Activated naive CD8-positive, alpha-beta T cell treated with anti-CD3 and anti-CD28 coated beads, Interleukin-2, amount 50 U/mL, for 24 hours (primary cell): ENCODE data around the gene BICC1.

Experiments
- ATAC-seq: fragments of 150-1000 bp; cut with Tn5 transposase; one replicate; pipeline ENCODE4 v1.10.0; 2021
- DNase-seq: peaks from one replicate; pipeline ENCODE4 v3.0.0; 2021
- H3K27ac Mint-ChIP-seq: one replicate; pipeline ENCODE4 v1.8.0; 2021; ENCODE audit warnings: mild to moderate bottlenecking, mixed read lengths
- H3K27me3 Mint-ChIP-seq: one replicate; pipeline ENCODE4 v1.8.0; 2021; ENCODE audit warnings: mixed read lengths
- H3K36me3 Mint-ChIP-seq: one replicate; pipeline ENCODE4 v1.8.0; 2021; ENCODE audit warnings: low read depth, mixed read lengths
- H3K4me1 Mint-ChIP-seq: one replicate; pipeline ENCODE4 v1.8.0; 2021; ENCODE audit warnings: mixed read lengths
- H3K4me3 Mint-ChIP-seq: one replicate; pipeline ENCODE4 v1.8.0; 2021; ENCODE audit warnings: mild to moderate bottlenecking, moderate library complexity, mixed read lengths
- H3K9me3 Mint-ChIP-seq: one replicate; pipeline ENCODE4 v1.8.0; 2021; ENCODE audit warnings: mixed read lengths

Gene BICC1

DNA sequence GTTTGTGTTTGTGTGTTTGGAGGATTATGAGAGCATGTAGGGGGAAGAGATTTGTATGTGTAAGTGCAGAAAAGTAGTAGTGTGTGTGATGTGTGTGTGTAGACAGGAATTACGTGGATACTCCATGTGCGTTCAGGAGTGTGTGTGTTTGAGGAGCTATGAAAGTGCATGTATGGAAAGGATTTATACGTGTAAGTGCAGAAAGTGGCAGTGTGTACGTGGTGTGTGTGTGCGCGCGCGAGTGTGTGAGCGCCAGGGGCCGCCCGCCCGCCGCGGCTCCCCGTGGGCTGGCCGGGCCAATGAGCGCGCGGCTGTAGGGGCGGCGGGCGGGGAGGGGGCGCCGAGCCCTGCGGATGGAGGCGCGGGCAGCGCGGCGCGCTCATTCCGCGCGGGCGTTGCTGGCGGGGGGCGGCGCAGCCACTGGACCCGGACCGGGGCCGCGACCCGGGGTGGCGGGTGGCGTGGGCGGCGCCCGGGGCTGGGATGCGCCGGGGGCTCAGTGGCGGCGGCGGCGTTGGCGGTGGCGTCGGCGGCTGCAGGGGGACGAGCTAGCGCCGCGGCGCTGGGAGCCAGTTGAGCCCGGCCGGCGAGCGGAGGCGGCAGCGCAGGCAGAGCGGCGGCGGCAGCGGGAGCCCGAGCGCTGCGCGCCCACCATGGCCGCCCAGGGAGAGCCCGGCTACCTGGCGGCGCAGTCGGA, at the start of gene BICC1:
BICC1 (plus strand) TSS at position 382 of the 697 bp plus-strand sequence; CDS start at position 654, 272 bp downstream.
- peak; percentile 50 for ATAC-seq

DNA sequence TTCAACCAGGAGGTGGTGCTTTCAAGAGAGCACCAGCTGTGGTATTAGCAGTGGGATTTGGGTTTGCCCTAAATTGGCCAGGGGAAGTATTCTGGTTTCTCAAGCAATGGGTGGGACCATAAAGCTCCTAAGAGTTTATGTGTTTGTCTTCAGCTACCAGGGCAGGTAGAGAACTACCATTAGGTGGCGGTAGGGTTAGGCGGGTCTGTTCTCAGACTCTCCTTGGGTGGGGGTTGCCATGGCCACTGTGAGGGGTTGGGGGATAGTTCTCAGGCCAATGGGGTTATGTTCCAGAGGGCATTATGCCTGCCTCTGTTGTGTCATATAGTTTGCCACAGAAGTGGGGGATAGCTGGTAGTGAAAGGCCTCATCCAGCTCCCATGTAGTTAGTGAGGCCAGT, 47.7 kb upstream of the BICC1 start:
- H3K27me3 Mint-ChIP-seq: peaks cover 7% of the 10 kb centered on the region
- no peak overlapping the region for H3K27ac Mint-ChIP-seq
- H3K9me3 Mint-ChIP-seq: peaks cover 11% of the 10 kb centered on the region
- ATAC-seq (no peak), DNase-seq (no peak)
- H3K4me1 Mint-ChIP-seq: no peaks in the 10 kb centered on the region
- H3K4me3 Mint-ChIP-seq: no peak overlapping the region
- peaks cover 2% of the 10 kb centered on the region for H3K36me3 Mint-ChIP-seq

More for the DNA sequence above, at the start of gene BICC1:
- Mint-ChIP-seq H3K36me3 (no peaks in the 10 kb centered on the region), H3K4me3 (peak within 1 kb of the TSS; percentile 76), H3K9me3 (no peaks in the 10 kb centered on the region), H3K27me3 (peaks cover 27% of the 10 kb centered on the region), H3K4me1 (peaks cover 10% of the 10 kb centered on the region), H3K27ac (peak within 1 kb of the TSS; percentile 37)
- DNase-seq: peak; percentile 8

DNA sequence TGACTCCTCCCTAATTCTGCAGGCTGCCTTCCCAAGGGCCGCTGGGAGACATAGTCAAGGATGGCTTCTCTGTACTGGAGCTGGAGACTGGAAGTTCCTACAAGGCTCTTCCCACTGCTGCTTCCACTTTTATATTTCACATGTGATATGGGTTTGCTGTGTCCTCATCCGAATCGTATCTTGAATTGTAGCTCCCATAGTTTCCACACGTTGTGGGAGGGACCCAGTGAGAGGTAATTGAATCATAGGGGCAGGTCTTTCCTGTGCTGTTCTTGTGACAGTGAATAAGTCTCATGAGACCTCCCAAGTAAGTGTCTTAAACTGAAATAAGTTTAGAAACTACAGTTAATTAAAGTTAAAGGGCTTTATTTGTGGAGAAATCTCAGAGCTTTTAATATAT, 47.0 kb upstream of the BICC1 start:
- no peak for DNase-seq
- no peak for ATAC-seq
- H3K27ac Mint-ChIP-seq: no peak overlapping the region
- peaks cover 2% of the 10 kb centered on the region for H3K36me3 Mint-ChIP-seq
- peaks cover 11% of the 10 kb centered on the region for H3K9me3 Mint-ChIP-seq
- H3K27me3 Mint-ChIP-seq: peaks cover 11% of the 10 kb centered on the region
- no peak overlapping the region for H3K4me3 Mint-ChIP-seq
- no peaks in the 10 kb centered on the region for H3K4me1 Mint-ChIP-seq

DNA sequence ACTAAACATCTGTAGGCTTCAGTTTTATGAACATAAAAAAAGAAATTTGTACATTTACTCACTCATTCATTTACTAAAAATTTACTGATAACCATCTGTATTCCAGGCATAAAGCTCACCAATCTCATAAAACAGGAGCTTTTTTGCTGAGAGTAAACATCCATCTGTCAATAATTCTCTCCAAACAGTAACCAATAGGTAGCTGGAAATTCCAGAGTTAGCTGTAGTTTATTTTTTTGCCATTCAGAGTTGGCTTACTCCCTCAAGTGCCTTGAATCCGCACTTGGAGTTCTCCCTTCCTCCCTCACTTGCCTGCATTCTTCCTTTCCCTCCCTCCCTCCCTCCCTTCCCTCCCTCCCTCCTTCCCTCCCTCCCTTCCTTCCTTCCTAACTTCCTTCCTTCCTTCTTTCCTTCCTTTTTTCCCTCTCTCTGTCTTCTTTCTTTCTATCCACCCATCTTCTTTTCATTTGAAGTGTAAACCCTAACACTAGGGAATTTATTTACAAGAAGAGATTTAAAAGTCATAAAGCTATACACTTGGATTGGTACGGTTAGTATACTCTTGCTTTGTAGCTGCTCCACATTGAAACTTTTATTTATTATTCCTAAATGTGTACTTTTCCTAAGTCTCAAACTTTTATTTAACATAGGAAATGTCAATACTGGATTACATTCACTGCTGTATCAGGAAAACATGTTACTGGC, 44.6 kb upstream of the BICC1 start:
- Mint-ChIP-seq H3K27ac (no peak overlapping the region), H3K36me3 (no peaks in the 10 kb centered on the region), H3K4me1 (no peaks in the 10 kb centered on the region), H3K27me3 (peaks cover 13% of the 10 kb centered on the region), H3K4me3 (no peak overlapping the region), H3K9me3 (peaks cover 1% of the 10 kb centered on the region)
- no peak for ATAC-seq
- no peak for DNase-seq

DNA sequence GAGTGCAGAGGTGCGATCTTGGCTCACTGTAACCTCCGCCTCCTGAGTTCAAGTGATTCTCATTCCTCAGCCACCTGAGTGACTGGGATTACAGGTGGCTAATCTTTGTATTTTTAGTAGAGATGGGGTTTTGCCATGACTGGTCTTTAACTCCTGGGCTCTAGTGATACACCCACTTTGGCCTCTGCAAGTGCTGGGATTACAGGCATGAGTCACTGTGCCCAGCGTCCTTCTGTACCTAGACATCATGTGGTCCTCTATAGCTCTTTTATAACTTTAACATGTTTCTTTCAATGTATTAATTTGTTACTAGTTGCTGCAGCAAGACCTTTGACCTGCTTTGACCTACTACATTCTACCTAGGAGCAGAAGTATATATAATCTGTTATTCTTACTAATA, 38.7 kb upstream of the BICC1 start:
- Mint-ChIP-seq H3K9me3 (no peaks in the 10 kb centered on the region), H3K36me3 (no peaks in the 10 kb centered on the region), H3K27me3 (peaks cover 13% of the 10 kb centered on the region), H3K27ac (no peak overlapping the region), H3K4me1 (no peaks in the 10 kb centered on the region), H3K4me3 (no peak overlapping the region)
- DNase-seq (no peak), ATAC-seq (no peak)

DNA sequence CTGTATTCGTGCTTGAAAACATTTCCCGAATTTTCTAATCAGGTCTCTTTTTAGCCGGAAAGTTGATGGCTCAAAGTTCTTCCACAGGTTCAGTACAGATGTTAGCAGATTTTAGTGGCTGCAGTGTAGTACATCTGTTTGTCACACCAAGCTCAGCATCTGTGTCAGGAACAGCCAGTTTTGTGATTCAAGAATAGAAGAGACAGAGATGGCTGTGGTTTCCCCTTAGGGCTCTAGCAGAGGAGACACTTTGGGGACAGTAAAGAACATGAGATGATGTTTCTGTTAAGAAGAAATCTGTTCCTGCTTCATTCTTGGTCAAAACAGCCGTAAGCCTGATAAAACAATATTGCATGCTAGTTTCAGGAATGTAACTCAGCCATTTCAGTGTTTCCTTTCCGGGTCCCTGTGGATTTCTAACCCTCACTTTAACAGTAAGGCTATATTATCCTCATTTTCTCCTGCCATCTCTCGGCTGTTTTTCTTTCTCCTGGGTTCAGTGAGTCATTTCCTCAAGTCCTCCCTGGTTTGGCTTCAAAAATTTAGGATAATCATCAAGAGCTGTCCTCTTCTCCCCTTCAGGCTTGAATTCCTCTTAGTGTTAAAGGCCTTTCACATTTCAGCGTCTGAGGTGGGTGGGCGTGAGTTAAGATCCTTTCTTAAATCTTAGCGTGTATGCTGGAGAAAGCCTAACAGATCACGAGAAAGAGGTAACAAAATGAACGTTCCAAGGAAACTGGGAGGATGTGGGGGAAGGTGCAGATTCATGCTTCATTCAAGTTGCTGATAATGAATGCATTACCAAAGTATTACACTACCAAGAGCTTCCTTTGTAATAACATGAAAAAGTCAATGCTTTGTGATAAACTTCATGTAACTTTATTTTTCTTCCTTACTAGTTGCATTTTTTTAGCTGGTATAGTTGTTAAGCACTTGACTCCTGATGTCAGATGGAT, 37.1 kb upstream of the BICC1 start:
- Mint-ChIP-seq H3K27ac (no peak overlapping the region), H3K27me3 (peaks cover 9% of the 10 kb centered on the region), H3K4me3 (no peak overlapping the region), H3K4me1 (no peaks in the 10 kb centered on the region), H3K9me3 (no peaks in the 10 kb centered on the region), H3K36me3 (no peaks in the 10 kb centered on the region)
- no peak for DNase-seq
- ATAC-seq: no peak

DNA sequence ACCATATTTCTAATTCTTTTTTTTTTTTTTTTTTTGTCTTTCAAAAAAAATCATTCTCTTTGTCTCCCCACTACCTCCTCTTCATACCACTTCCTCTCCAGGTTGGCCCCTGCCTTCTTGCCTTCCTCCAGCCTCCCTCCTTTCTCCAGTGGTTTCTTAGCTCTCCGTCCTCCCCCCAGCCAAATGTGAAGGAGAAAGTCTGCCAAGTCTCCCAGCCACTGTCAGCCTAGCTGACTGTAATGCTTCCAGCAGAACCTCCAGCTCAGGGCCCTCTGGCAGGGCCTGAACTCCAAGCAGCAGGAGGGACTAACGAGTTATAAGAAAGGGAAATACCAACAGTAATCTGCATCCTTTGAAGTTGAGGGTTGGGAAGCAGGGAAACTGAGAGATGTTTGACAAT, 35.5 kb upstream of the BICC1 start:
- ATAC-seq (no peak), DNase-seq (no peak)
- peaks cover 5% of the 10 kb centered on the region for H3K27me3 Mint-ChIP-seq
- H3K4me1 Mint-ChIP-seq: no peaks in the 10 kb centered on the region
- H3K4me3 Mint-ChIP-seq: no peak overlapping the region
- no peaks in the 10 kb centered on the region for H3K36me3 Mint-ChIP-seq
- H3K27ac Mint-ChIP-seq: no peak overlapping the region
- no peaks in the 10 kb centered on the region for H3K9me3 Mint-ChIP-seq

- no peaks in the 10 kb centered on the region for H3K4me1 Mint-ChIP-seq
Observed at GRCh38 chr10:58477902-58478301, 34.8 kb upstream of the BICC1 start.

GRCh38 chr10:58479045-58479444, 33.6 kb upstream of the BICC1 start:
- no peak overlapping the region for H3K4me3 Mint-ChIP-seq
- H3K27ac Mint-ChIP-seq: no peak overlapping the region

More at GRCh38 chr10:58477902-58478301, 34.8 kb upstream of the BICC1 start:
- no peaks in the 10 kb centered on the region for H3K36me3 Mint-ChIP-seq
- H3K4me3 Mint-ChIP-seq: no peak overlapping the region
- DNase-seq (no peak), ATAC-seq (no peak)
- no peak overlapping the region for H3K27ac Mint-ChIP-seq
- peaks cover 5% of the 10 kb centered on the region for H3K27me3 Mint-ChIP-seq
- H3K9me3 Mint-ChIP-seq: no peaks in the 10 kb centered on the region

DNA sequence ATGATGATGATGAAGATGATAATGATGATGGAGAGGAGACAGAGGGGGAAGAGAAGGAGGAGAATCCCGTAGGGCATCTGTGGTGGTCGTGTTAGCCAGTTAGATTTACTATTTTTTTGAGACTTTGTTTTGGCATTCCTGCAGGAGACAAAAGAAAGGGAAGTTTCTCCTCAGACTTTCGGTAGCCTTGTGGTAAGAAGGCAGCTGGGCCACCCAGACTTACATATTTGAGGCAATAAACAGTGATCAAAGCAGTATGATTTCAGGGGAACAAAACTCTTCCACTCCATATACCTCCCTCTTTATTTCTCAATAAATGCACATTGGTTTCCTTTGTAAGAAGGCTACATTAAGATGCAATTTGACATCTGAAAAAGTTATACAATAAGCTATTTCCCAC, 32.4 kb upstream of the BICC1 start:
- ATAC-seq (no peak), DNase-seq (no peak)

More at GRCh38 chr10:58479045-58479444, 33.6 kb upstream of the BICC1 start:
- ATAC-seq (no peak), DNase-seq (no peak)
- H3K27me3 Mint-ChIP-seq: peaks cover 8% of the 10 kb centered on the region
- no peaks in the 10 kb centered on the region for H3K36me3 Mint-ChIP-seq
- no peaks in the 10 kb centered on the region for H3K4me1 Mint-ChIP-seq
- no peaks in the 10 kb centered on the region for H3K9me3 Mint-ChIP-seq

GRCh38 chr10:58481569-58482109, 31.0 kb upstream of the BICC1 start:
- H3K27ac Mint-ChIP-seq: no peak overlapping the region
- H3K4me3 Mint-ChIP-seq: no peak overlapping the region
- H3K9me3 Mint-ChIP-seq: no peaks in the 10 kb centered on the region
- no peaks in the 10 kb centered on the region for H3K4me1 Mint-ChIP-seq
- ATAC-seq: no peak
- H3K27me3 Mint-ChIP-seq: peaks cover 4% of the 10 kb centered on the region
- DNase-seq: no peak
- H3K36me3 Mint-ChIP-seq: no peaks in the 10 kb centered on the region

More for the DNA sequence above, 32.4 kb upstream of the BICC1 start:
- no peaks in the 10 kb centered on the region for H3K36me3 Mint-ChIP-seq
- H3K4me1 Mint-ChIP-seq: no peaks in the 10 kb centered on the region
- peaks cover 8% of the 10 kb centered on the region for H3K27me3 Mint-ChIP-seq
- H3K4me3 Mint-ChIP-seq: no peak overlapping the region
- H3K27ac Mint-ChIP-seq: no peak overlapping the region
- no peaks in the 10 kb centered on the region for H3K9me3 Mint-ChIP-seq

DNA sequence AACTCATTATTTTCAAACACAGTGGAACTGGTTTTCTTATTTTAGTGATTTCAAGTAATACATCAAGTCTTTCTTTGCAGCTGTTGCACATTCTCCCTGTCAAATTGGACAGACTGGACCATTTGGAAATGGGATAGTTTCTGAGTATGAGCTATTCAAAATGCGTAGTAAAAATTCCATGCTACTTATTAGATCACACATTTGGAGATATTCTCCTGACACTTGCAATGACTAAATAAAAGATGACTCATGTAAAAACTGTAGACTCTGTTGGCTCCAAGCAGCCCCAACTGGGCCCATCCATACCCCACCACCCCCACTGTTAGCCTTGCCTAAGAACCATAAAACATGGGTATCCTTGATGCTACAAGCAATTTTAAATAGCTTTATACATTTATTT, 25.9 kb upstream of the BICC1 start:
- Mint-ChIP-seq H3K27ac (no peak overlapping the region), H3K4me1 (no peaks in the 10 kb centered on the region), H3K36me3 (no peaks in the 10 kb centered on the region), H3K9me3 (no peaks in the 10 kb centered on the region), H3K27me3 (peaks cover 9% of the 10 kb centered on the region), H3K4me3 (no peak overlapping the region)
- no peak for DNase-seq
- ATAC-seq: no peak

DNA sequence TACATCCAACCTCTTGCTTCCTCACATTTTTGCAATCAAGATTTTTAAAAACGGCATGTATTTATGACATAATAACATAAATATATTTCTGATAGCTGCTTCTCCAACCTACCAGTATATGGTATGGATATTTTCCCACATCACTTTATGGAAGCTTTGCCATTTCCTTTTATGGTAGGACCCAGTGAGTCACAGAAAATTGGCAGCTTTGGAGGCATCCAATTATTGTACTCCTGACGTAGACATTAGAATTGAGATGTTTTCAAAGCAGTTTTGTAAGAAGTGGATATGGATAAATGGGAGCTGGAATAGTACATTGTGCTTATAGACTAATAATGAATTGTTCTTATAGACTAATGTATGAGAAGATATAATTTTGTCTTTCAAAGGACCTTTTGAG, 23.8 kb upstream of the BICC1 start:
- Mint-ChIP-seq H3K27me3 (peaks cover 5% of the 10 kb centered on the region), H3K9me3 (no peaks in the 10 kb centered on the region), H3K4me3 (no peak overlapping the region), H3K4me1 (no peaks in the 10 kb centered on the region), H3K27ac (no peak overlapping the region), H3K36me3 (no peaks in the 10 kb centered on the region)
- ATAC-seq (no peak), DNase-seq (no peak)

DNA sequence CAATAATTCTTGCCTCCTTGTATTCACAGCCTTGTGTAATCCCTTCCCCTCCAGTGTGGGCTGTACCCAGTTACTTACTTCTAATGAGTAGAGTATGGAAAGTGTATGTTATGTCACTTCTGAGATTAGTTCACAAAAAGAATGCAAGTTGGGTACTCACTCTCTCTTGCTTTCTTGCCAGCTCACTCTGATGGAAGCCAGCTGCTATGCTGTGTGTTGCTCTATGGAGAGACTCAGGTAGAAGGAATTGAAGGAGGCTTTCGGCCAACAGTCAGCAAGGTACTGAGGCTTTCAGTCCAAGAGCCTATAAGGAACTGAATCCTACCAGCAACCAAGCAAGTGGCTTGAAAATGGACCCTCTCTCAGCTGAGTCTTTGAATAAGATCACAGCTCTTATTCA, 9.7 kb upstream of the BICC1 start:
- DNase-seq (no peak), ATAC-seq (no peak)
- no peaks in the 10 kb centered on the region for H3K4me1 Mint-ChIP-seq
- no peaks in the 10 kb centered on the region for H3K36me3 Mint-ChIP-seq
- H3K27me3 Mint-ChIP-seq: peaks cover 11% of the 10 kb centered on the region
- no peak overlapping the region for H3K27ac Mint-ChIP-seq
- no peak overlapping the region for H3K4me3 Mint-ChIP-seq
- no peaks in the 10 kb centered on the region for H3K9me3 Mint-ChIP-seq
